GM13976 (cell line): ENCODE measurements around the gene SPATA13.
A peak's percentile ranks its signal among the peaks of the same experiment; 100 is the strongest.

Experiments used
- DNase-seq: peaks from one replicate; pipeline ENCODE4 v3.0.0; 2012; ENCODE audit warnings: low spot score
- CTCF ChIP-seq: IDR thresholded peaks from 2 replicates; pipeline ENCODE4 v1.5.1; 2012; ENCODE audit warnings: borderline replicate concordance, mild to moderate bottlenecking; ENCODE audit not compliant: insufficient read depth; ENCODE audit errors: extremely low read depth, missing control alignments, control extremely low read depth
- in situ Hi-C: fragments of 300-500 bp; cut with MboI; formaldehyde crosslinking; loops from one replicate; pipeline ENCODE4 v1.12.0; 2022; ENCODE audit warnings: low sequenced_read_pairs, mixed read lengths, inconsistent platforms; ENCODE audit not compliant: unreplicated experiment

Gene SPATA13

GRCh38 chr13:24254146-24254841 lies 93.8 kb downstream of the SPATA13 start:
- in situ Hi-C loops: no loop called here
- TF ChIP-seq CTCF: no peak
- no peak for DNase-seq

GRCh38 chr13:24257497-24257896 lies 97.0 kb downstream of the SPATA13 start:
- TF ChIP-seq CTCF: no peak
- DNase-seq: no peak
- in situ Hi-C loops: no loop called here

DNA sequence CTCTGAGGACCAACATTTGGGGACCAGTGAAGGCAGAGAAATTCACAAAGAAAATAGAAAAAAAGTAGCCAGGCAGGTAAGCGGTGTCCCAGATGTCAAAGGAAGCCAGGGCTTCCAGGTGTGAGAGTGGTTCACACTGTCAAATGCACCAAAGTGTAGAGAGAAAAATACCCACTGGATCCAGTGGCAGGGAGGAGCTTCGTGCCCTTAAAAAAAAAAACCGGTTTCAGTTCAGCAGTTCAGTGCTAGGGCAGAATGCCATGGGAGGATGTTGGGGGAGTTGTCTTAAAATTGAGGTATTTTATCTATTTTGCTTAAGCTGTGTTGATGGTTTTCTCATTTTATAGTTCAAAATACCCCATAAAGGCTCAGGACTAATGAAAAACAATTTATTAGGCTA lies 101.0 kb downstream of the SPATA13 start:
- TF ChIP-seq CTCF: no peak
- in situ Hi-C loops: no loop called here
- DNase-seq: no peak

GRCh38 chr13:24263632-24264031 lies 103.1 kb downstream of the SPATA13 start:
- no peak for DNase-seq
- in situ Hi-C loops: no loop called here
- no peak for TF ChIP-seq CTCF

DNA sequence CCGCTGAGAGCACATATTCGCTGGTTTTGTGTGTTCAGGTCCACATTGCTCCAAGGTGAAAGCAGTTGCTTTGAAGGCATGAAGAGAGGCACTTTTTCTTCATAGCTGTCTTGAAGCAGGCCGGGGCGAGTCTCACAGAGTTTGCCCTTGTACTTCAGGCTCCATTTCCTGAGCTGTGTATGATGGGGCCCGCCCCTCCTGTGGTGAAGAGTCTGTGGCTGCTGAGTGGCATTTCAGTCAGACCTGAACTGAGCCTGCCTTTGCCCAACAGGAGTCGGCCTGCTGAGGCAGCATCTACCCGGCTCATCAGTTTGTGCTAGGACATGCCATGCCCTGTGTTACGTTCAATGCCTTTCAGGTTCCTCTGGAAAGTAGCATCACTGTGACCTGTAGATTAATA lies 104.5 kb downstream of the SPATA13 start:
- in situ Hi-C loops: no loop called here
- no peak for TF ChIP-seq CTCF
- DNase-seq: no peak

DNA sequence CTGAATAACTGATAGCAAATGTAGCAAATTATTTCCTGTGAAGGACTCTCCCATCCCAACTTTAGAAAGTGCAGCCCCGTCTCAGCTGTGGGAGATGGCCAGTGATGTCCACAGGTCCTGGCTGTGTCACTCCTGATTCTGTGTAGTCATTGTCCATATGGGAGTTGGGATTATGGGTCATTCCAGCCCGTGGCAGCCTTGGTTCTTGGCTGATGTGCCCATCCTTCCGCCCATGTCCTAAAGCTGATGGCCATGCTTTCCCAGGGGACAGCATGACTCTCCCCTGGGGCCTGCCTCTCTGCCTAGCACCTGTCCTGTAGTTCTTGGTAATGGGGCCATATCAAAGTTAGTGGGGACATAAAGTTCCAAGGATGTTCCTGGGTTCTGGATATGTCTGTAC lies 104.9 kb downstream of the SPATA13 start:
- in situ Hi-C loops: no loop called here
- DNase-seq: no peak
- TF ChIP-seq CTCF: no peak

DNA sequence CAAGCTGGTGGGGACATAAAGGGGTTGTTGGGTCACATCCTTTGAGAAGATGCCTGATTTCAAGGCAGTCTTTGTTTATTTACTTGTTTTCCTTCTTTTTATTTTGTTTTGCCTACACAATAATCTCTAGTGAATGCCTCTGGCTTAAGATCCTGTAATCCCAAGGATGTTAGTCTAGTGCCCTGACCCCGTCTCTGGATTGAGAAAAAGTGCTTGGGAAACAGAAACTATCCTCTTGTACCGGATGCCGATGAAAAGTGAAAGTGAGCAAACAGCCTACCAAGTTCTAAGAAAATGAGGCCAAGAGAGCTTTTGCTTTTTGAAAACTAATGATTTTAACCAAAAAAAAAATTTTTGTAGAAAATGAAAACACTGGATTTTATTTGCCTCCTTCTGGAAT lies 106.8 kb downstream of the SPATA13 start:
- in situ Hi-C loops: no loop called here
- TF ChIP-seq CTCF: no peak
- peak; percentile 52 for DNase-seq
